Ramos (cell line): ENCODE data around the gene STARD3NL.
"Not testable (repeated sequence)": the region's sequence is repeated elsewhere in the genome, so short reads cannot be mapped to it uniquely, and the experiment has no call there.

Experiments used
- in situ Hi-C: fragments of 300-500 bp; cut with MboI; formaldehyde crosslinking; loops from one replicate; pipeline ENCODE4 v1.14.3; 2022; ENCODE audit warnings: low sequenced_read_pairs; ENCODE audit not compliant: unreplicated experiment

STARD3NL gene

GRCh38 chr7:38217672-38218071 lies 39.6 kb downstream of the STARD3NL start:
- in situ Hi-C loops = no loop called here

- in situ Hi-C loops = loop anchor here (5.0 kb wide), 1 partner anchor 113 kb away; no protein-coding TSS in a partner anchor
These were observed 42.4 kb downstream of the STARD3NL start for GRCh38 chr7:38220452-38220851.

GRCh38 chr7:38222481-38223096 lies 44.5 kb downstream of the STARD3NL start:
- in situ Hi-C loops = loop anchor here (5.0 kb wide), 1 partner anchor 115 kb away; no protein-coding TSS in a partner anchor

- in situ Hi-C loops = loop anchor here (5.0 kb wide), 1 partner anchor 116 kb away; no protein-coding TSS in a partner anchor
These were observed 45.3 kb downstream of the STARD3NL start for GRCh38 chr7:38223306-38223705.

- in situ Hi-C loops = loop anchor here (5.0 kb wide), 1 partner anchor 117 kb away; no protein-coding TSS in a partner anchor
These were observed 46.3 kb downstream of the STARD3NL start for GRCh38 chr7:38224392-38224791.

GRCh38 chr7:38229386-38229785 lies 51.3 kb downstream of the STARD3NL start:
- in situ Hi-C loops = no loop called here

- in situ Hi-C loops = no loop called here
These were observed 52.0 kb downstream of the STARD3NL start for GRCh38 chr7:38229884-38230642.

GRCh38 chr7:38232502-38233366 lies 54.7 kb downstream of the STARD3NL start:
- in situ Hi-C loops = no loop called here

GRCh38 chr7:38234759-38235158 lies 56.7 kb downstream of the STARD3NL start:
- in situ Hi-C loops = not testable (repeated sequence)

- in situ Hi-C loops = no loop called here
These were observed 57.6 kb downstream of the STARD3NL start for GRCh38 chr7:38235606-38236005.

GRCh38 chr7:38239129-38239528 lies 61.1 kb downstream of the STARD3NL start:
- in situ Hi-C loops = not testable (repeated sequence)

- in situ Hi-C loops = no loop called here
These were observed 63.0 kb downstream of the STARD3NL start for GRCh38 chr7:38241071-38241470.

- in situ Hi-C loops = no loop called here
These were observed 64.8 kb downstream of the STARD3NL start for GRCh38 chr7:38242814-38243213.

- in situ Hi-C loops = not testable (repeated sequence)
These were observed 65.3 kb downstream of the STARD3NL start for GRCh38 chr7:38243345-38243744.

- in situ Hi-C loops = no loop called here
These were observed 66.5 kb downstream of the STARD3NL start for GRCh38 chr7:38244516-38244915.

GRCh38 chr7:38245409-38245977 lies 67.4 kb downstream of the STARD3NL start:
- in situ Hi-C loops = no loop called here

- in situ Hi-C loops = no loop called here
These were observed 70.1 kb downstream of the STARD3NL start for GRCh38 chr7:38248069-38248567.

GRCh38 chr7:38249849-38250248 lies 71.8 kb downstream of the STARD3NL start:
- in situ Hi-C loops = not testable (repeated sequence)

GRCh38 chr7:38257350-38257677 lies 79.3 kb downstream of the STARD3NL start:
- in situ Hi-C loops = no loop called here

GRCh38 chr7:38259157-38259556 lies 81.1 kb downstream of the STARD3NL start:
- in situ Hi-C loops = not testable (repeated sequence)
